ENCODE measurements around the gene PRR15L.

Gene PRR15L

GRCh38 chr17:47918991-47919390, 38.7 kb downstream of the PRR15L start:
- no peak for TF ChIP-seq CTCF (IDR thresholded peaks at IDR 0.05; ENCODE audit: low read depth, low read length)
- no peak for DNase-seq (ENCODE audit: extremely low read depth, low read depth)

DNA sequence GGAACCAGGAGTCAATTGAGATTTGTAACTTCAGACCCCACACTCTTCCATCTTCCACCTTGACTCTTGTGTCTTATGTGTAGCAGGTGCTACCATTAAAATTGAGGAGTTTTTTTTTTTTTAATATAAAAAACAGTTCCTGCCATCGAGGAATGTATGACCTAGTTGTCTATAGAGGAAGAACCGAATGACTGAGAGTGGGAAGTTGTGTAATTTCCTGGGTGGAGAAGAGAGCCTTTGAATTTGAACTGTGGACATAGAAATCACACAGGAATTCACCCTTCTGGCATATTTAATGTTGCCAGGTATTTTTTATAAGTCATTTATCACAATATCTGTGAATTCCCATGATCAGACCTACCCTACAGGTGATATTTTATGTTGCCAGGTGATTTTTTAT, 39.7 kb downstream of the PRR15L start:
- TF ChIP-seq CTCF (IDR thresholded peaks at IDR 0.05; ENCODE audit: low read depth, low read length) = no peak
- no peak for DNase-seq (ENCODE audit: extremely low read depth, low read depth)

DNA sequence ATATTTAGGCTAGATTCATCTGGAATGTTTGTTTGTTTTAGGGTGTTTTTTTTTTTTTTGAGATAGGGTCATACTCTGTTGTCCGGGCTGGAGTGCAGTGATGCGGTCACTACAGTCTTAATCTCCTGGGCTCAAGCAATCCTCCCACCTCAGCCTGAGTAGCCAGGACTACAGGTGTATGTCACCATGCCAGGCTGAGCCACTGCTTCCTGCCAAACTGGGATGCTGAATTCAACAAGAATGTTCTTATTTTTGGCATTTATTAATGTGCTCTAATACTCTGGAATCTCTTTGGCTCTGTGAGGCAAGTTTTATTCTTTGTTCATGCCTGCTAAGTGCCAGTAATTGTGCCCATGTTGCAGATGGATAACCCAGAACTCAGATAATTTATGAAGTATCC, 40.1 kb downstream of the PRR15L start:
- no peak for DNase-seq (ENCODE audit: extremely low read depth, low read depth)

DNA sequence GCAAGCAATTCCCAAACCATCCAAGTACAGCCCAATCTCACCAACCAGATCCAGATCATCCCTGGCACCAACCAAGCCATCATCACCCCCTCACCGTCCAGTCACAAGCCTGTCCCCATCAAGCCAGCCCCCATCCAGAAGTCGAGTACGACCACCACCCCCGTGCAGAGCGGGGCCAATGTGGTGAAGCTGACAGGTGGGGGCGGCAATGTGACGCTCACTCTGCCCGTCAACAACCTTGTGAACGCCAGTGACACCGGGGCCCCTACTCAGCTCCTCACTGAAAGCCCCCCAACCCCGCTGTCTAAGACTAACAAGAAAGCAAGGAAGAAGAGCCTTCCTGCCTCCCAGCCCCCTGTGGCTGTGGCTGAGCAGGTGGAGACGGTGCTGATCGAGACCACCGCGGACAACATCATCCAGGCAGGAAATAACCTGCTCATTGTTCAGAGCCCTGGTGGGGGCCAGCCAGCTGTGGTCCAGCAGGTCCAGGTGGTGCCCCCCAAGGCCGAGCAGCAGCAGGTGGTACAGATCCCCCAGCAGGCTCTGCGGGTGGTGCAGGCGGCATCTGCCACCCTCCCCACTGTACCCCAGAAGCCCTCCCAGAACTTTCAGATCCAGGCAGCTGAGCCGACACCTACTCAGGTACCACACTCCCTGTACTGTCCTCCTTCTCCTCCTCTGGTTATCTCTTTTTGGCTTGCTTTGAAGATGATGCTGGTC, 41.0 kb downstream of the PRR15L start:
- no peak for DNase-seq (ENCODE audit: extremely low read depth, low read depth)
- no peak for TF ChIP-seq CTCF (IDR thresholded peaks at IDR 0.05; ENCODE audit: low read depth, low read length)

More for the DNA sequence above, 40.1 kb downstream of the PRR15L start:
- no peak for TF ChIP-seq CTCF (IDR thresholded peaks at IDR 0.05; ENCODE audit: low read depth, low read length)

- no peak for DNase-seq (ENCODE audit: extremely low read depth, low read depth)
- TF ChIP-seq CTCF (IDR thresholded peaks at IDR 0.05; ENCODE audit: low read depth, low read length) = no peak
Measured at GRCh38 chr17:47915776-47916398, 41.8 kb downstream of the PRR15L start.

DNA sequence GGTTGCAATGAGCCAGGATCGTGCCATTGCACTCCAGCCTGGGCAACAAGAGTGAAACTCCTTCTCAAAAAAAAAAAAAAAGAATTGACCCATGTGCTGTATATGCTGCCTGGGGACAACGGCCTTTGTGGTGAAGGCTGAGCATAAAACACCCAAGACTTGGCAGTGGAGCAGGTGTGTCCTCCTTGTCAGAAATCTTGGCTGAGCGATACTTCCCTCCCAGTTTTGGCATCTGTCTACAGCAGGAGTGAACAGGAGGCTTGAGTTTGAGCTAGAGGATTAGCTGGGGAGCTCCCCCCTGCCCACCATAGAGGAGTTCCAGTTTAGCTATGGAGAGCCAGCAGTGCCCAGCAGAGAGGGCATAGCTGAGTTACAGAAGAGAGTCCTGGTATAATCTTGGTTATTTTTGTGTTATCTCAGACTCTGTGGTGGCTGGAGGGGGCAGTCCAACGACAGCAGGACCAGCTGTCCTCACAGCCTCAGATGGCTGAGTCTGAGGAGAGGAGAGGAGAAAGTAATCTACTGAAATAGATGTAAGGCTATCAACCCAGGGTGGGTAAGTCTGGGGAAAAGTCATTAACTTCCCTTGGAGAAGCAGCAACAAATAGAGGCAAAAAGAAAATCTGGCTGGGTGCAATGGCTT, 43.3 kb downstream of the PRR15L start:
- no peak for DNase-seq (ENCODE audit: extremely low read depth, low read depth)
- no peak for TF ChIP-seq CTCF (IDR thresholded peaks at IDR 0.05; ENCODE audit: low read depth, low read length)

GRCh38 chr17:47913050-47913449, 44.6 kb downstream of the PRR15L start:
- no peak for TF ChIP-seq CTCF (IDR thresholded peaks at IDR 0.05; ENCODE audit: low read depth, low read length)
- DNase-seq (ENCODE audit: extremely low read depth, low read depth) = no peak
